HCT116 (cell line): ENCODE results near the gene RAB26. TPM values are rescaled to one million over a fixed set of nuclear protein-coding genes. Genes with fewer than 3 reads are reported as not detected.
"Not testable (repeated sequence)": the region's sequence is repeated elsewhere in the genome, so short reads cannot be mapped to it uniquely, and the experiment has no call there.

Source experiments
- ATAC-seq: fragments of 200-7000 bp; cut with Tn5 transposase; 2 replicates; pipeline ENCODE4 v1.9.1; 2020; ENCODE audit warnings: mild to moderate bottlenecking, moderate library complexity
- BruUV-seq: library from RNA; stranded (reverse); fragments of 400-500 nt; replicated peaks from 2 replicates; lab custom pipeline; 2021; lab: Mats Ljungman, UMichigan
- CTCF ChIA-PET: fragments of 300-600 bp; sonication (Branson Sonifier 250); formaldehyde crosslinking; loops from one replicate; lab custom pipeline; 2021; ENCODE audit warnings: antibody characterized with exemption; lab: Charles Lee
- POLR2A ChIA-PET: fragments of 300-600, 350-600 bp; sonication (Branson Sonifier 250); formaldehyde crosslinking; loops from one replicate; lab custom pipeline; 2021; ENCODE audit warnings: antibody characterized with exemption; lab: Charles Lee
- RAD21 ChIA-PET, 2 experiments: fragments of 300-600 bp; sonication (Branson Sonifier 250); formaldehyde crosslinking; loops; one replicate each; lab custom pipeline; 2023; ENCODE audit warnings: low total read pairs in 2 of 2; ENCODE audit not compliant: uncharacterized antibody in 2 of 2, unreplicated experiment in 2 of 2, low non-redundant PET in 1 of 2; lab: Charles Lee
- DNase-seq: peaks from one replicate; pipeline ENCODE4 v3.0.0-alpha.2; 2010; ENCODE audit warnings: low read depth, low spot score
- H2AFZ ChIP-seq: fragments of 200-600 bp; shearing (Covaris generic), sonication (generic); 2 replicates; pipeline ENCODE4 v1.6.1; 2017; ENCODE audit warnings: low read depth, mixed run types, mixed read lengths, antibody characterized with exemption, low read length; ENCODE audit not compliant: poor library complexity, severe bottlenecking
- H3K27ac ChIP-seq: 2 replicates; pipeline ENCODE4 v1.5.1; 2012; ENCODE audit warnings: low read depth, low read length
- H3K27me3 ChIP-seq: fragments of 200-600 bp; sonication (generic); 2 replicates; pipeline ENCODE4 v1.6.1; 2016; ENCODE audit warnings: mixed run types, low read length, mixed read lengths; ENCODE audit not compliant: insufficient read depth
- H3K36me3 ChIP-seq, 2 experiments: fragments of 200-500 bp in 1 of 2; fragments of 200-600 bp in 1 of 2; sonication (Bioruptor generic) in 1 of 2; sonication (generic) in 1 of 2; 2 replicates each; pipeline versions ENCODE4 v1.5.1 to v1.6.1; 2014 to 2016; ENCODE audit warnings: low read length in 2 of 2, inconsistent platforms in 1 of 2, mixed read lengths in 1 of 2, mixed run types in 1 of 2; ENCODE audit not compliant: insufficient read depth in 2 of 2, control insufficient read depth in 1 of 2
- H3K4me1 ChIP-seq, 2 experiments: fragments of 200-600 bp in 1 of 2; sonication (generic) in 1 of 2; 2 replicates each; pipeline versions ENCODE4 v1.5.1 to v1.6.1; 2012 to 2017; ENCODE audit warnings: low read length in 2 of 2, inconsistent platforms in 1 of 2, mild to moderate bottlenecking in 1 of 2, mixed read lengths in 1 of 2, mixed run types in 1 of 2, moderate library complexity in 1 of 2; ENCODE audit not compliant: insufficient read depth in 2 of 2, control insufficient read depth in 1 of 2
- H3K4me2 ChIP-seq: fragments of 200-600 bp; sonication (generic); 2 replicates; pipeline ENCODE4 v1.6.1; 2017; ENCODE audit warnings: mixed run types, low read length, mixed read lengths
- H3K4me3 ChIP-seq, 2 experiments: fragments of 200-600 bp in 1 of 2; sonication (generic) in 1 of 2; replicated peaks in 1 of 2; 2 replicates each; pipeline ENCODE4 v1.5.1; 2011 to 2016; ENCODE audit warnings: low read length in 2 of 2, control low read depth in 1 of 2, low read depth in 1 of 2, mild to moderate bottlenecking in 1 of 2, mixed read lengths in 1 of 2, mixed run types in 1 of 2
- H3K79me2 ChIP-seq: fragments of 200-600 bp; sonication (generic); 2 replicates; pipeline ENCODE4 v1.6.1; 2017; ENCODE audit warnings: mild to moderate bottlenecking, mixed run types, low read length, moderate library complexity, mixed read lengths; ENCODE audit not compliant: insufficient read depth
- H3K9ac ChIP-seq: fragments of 200-600 bp; sonication (generic); 2 replicates; pipeline ENCODE4 v1.6.1; 2016; ENCODE audit warnings: low read length, mixed read lengths
- H3K9me2 ChIP-seq: fragments of 200-600 bp; sonication (generic), shearing (Covaris generic); 2 replicates; pipeline ENCODE4 v1.6.1; 2017; ENCODE audit warnings: mixed run types, mild to moderate bottlenecking, moderate library complexity; ENCODE audit not compliant: insufficient read depth
- H3K9me3 ChIP-seq, 2 experiments: fragments of 200-500 bp in 1 of 2; fragments of 200-600 bp in 1 of 2; sonication (Bioruptor generic) in 1 of 2; sonication (generic) in 1 of 2; 2 replicates each; pipeline ENCODE4 v1.6.1; 2014 to 2017; ENCODE audit warnings: low read length in 2 of 2, mixed read lengths in 2 of 2, inconsistent platforms in 1 of 2, low read depth in 1 of 2, mild to moderate bottlenecking in 1 of 2, mixed run types in 1 of 2, moderate library complexity in 1 of 2; ENCODE audit not compliant: control insufficient read depth in 1 of 2, insufficient read depth in 1 of 2
- H4K20me1 ChIP-seq: fragments of 200-600 bp; sonication (generic), shearing (Covaris generic); 2 replicates; pipeline ENCODE4 v1.6.1; 2017; ENCODE audit warnings: mixed run types, mild to moderate bottlenecking, moderate library complexity; ENCODE audit not compliant: insufficient read depth
- intact Hi-C: fragments of 100-400 bp; cut with micrococcal nuclease; formaldehyde crosslinking; loops from 2 replicates; pipeline ENCODE4 v1.10.0; 2022
- total RNA-seq: library from RNA; stranded (reverse); gene quantifications from one replicate; pipeline ENCODE4 v1.2.1, GENCODE V29; 2021; ENCODE audit not compliant: unreplicated experiment

The RAB26 gene
- total RNA-seq, 1 experiment from 2014 or later = 44.9 TPM

DNA sequence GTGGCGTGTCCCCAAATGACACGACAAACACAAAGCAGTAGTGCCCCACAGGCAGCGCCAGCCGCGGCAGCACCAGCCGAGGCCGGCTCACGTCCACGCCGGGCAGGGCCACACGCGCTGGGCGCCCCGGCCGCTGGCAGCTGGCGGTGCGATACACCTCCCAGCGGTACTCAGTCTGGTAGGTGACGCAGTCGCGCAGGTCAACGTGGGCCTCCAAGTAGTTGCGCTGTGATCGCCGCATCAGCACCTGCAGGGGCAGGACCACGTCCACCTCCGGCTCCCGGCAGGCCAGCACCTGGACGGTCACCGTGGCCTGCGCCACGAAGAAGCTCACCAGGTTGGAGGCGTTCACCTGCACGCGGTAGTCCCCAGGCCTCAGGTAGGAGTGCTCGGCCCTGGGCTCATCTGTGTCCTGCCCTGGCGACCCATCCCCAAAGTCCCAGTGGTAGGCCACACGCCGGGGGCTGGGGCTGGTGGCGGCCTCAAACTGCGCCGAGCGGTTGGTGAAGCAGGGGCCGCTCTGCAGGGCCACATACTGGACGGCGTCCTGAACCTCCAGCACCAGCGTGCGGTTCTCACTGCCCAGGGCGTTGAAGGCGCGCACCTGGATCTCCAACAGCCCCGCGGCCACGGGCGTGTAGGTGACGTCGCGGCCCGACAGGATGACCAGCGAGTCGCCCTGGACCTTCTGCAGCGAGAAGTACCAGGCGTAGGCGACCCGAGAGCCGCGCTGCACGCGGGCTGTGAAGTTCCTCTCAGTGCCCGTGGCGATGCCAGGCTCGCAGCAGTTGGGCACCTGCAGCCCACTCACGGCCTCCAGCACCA is 39.8 kb upstream of the RAB26 start:
- H3K9me3 ChIP-seq, H3K27ac ChIP-seq, POLR2A ChIA-PET, H4K20me1 ChIP-seq, H3K27me3 ChIP-seq, CTCF ChIA-PET, RAD21 ChIA-PET, H3K36me3 ChIP-seq, H3K9me2 ChIP-seq, H3K4me2 ChIP-seq, H2AFZ ChIP-seq, DNase-seq, H3K79me2 ChIP-seq, BruUV-seq, H3K4me3 ChIP-seq, intact Hi-C loops, H3K4me1 ChIP-seq, H3K9ac ChIP-seq: not testable (repeated sequence)
- ATAC-seq = 0 out of 2 replicates have a peak, but pooled peaks have one; percentile 8

DNA sequence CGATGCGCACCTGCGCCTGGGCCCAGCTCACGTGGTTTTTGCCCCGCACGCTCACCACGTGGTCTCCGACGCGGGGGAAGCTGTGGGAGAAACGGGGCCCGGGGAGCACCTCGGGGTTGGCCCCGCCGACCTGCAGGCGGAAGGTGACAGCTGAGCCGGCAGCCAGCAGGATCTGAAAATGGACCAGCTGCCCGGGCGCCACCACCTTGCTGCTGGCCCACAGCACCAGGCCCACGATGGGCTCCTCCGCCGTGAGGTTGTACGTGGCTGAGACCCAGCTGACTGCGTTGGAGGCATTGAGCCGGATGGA is 39.2 kb upstream of the RAB26 start:
- RAD21 ChIA-PET, BruUV-seq, H3K9ac ChIP-seq, ATAC-seq, H2AFZ ChIP-seq, H3K27me3 ChIP-seq, POLR2A ChIA-PET, H3K9me2 ChIP-seq, intact Hi-C loops, H3K4me3 ChIP-seq, H3K79me2 ChIP-seq, H3K4me2 ChIP-seq, H3K9me3 ChIP-seq, H4K20me1 ChIP-seq, H3K36me3 ChIP-seq, CTCF ChIA-PET, H3K27ac ChIP-seq, DNase-seq, H3K4me1 ChIP-seq: not testable (repeated sequence)

DNA sequence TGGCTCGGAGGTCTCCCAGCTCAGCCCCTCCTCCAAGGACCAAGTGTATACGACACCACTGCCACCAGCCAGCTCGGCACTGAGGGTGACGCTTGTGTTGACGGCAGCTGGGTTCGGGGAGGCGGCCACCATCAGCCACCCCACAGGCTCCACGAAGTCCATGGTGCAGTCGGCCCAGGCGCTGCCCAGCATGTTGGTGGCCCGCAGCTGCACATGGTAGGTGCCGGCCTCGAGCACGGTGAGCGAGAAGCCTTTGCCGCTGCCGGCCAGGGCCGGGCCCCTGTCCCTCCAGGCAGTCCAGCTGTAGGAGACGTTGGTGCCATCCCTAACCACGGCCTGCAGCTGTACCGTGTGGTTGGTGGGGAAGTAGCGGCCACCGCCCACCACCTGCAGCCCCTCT is 38.6 kb upstream of the RAB26 start:
- H3K9me3 ChIP-seq, DNase-seq, H3K36me3 ChIP-seq, H3K27ac ChIP-seq, H4K20me1 ChIP-seq, H2AFZ ChIP-seq, H3K9ac ChIP-seq, H3K27me3 ChIP-seq, CTCF ChIA-PET, intact Hi-C loops, POLR2A ChIA-PET, BruUV-seq, H3K9me2 ChIP-seq, H3K4me2 ChIP-seq, H3K4me3 ChIP-seq, RAD21 ChIA-PET, H3K4me1 ChIP-seq, H3K79me2 ChIP-seq: not testable (repeated sequence)
- ATAC-seq = 0 out of 2 replicates have a peak, but pooled peaks have one; percentile 11

DNA sequence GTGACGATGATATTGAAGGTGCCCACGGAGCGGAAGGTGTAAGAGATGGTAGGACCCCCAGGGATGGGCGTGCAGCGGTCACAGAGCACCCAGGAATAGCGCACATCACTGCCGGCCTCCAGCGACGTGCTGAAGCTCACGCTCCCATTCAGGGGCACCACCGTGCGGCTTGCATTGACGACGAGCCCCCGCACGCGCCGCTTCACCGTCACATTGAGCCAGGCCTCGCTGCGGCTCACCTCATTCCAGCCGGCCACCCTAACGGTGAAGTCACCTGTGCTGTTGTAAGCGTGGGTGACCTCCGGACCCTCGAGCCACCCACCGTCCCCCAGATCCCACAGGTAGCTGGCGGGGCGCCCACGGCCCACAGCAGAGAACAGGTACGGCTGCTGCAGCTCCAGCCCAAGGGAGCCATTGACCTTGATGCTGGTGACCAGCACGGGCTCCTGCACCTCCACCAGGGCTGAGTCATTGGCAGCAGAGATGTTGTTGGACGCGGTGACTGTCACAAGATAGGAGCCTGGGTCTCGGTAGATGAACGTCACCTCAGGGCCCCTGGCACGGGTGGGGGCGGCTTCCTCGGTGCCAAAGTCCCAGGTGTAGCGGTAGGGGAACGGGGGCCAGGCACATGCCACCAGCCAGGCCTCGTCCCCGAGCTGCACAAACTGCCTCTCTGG is 38.0 kb upstream of the RAB26 start:
- H3K36me3 ChIP-seq, H3K4me3 ChIP-seq, intact Hi-C loops, H3K9me3 ChIP-seq, H3K27ac ChIP-seq, DNase-seq, RAD21 ChIA-PET, H3K9me2 ChIP-seq, H3K9ac ChIP-seq, H3K27me3 ChIP-seq, H3K79me2 ChIP-seq, ATAC-seq, CTCF ChIA-PET, H3K4me1 ChIP-seq, H3K4me2 ChIP-seq, POLR2A ChIA-PET, H4K20me1 ChIP-seq, H2AFZ ChIP-seq: not testable (repeated sequence)
- TSS peak; percentile 18 for BruUV-seq
